HL-60/S4 treated with retinoic acid at 250 ng/mL for 4 days and 3 days (cell line): ENCODE results near the gene RAB30.
"Not testable (repeated sequence)": the region's sequence is repeated elsewhere in the genome, so short reads cannot be mapped to it uniquely, and the experiment has no call there.

Experiments
- in situ Hi-C: fragments of 300-500 bp; cut with MboI; formaldehyde crosslinking; loops from 2 replicates; pipeline ENCODE4 v1.7.0; 2022; ENCODE audit warnings: low sequenced_read_pairs

RAB30 gene

DNA sequence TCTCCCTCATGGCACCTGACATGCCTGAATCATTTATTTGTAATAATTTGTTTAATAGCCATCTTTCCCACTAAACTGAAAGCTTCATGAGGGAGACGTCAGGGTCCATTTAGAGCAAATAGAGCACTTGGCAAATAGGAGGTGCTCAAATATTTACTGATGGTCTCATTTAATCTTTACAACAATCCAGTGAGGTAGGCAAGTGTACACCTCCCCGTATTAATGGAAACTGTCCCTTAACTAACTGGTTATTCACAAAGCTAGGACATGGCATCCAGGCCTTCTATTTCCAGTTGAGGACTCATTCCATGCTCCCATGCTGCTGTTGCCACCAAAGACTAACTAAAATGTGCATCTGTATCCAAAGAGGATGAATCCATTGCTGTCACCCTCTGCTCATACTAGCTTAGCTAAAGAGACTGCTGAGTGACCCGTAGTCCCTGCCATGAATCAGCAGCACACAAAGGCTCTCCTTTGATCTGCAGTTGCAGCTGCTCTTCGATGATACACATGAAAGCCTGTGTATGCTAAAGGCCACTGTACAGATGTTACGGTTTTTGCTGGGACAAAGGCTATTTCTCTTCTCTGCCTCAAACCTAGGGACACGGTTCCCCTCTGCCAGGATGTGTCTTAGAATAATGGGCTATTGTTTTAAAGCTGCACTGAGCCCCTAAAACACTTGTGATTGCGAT, 82.6 kb downstream of the RAB30 start:
- in situ Hi-C loops, result no loop called here

DNA sequence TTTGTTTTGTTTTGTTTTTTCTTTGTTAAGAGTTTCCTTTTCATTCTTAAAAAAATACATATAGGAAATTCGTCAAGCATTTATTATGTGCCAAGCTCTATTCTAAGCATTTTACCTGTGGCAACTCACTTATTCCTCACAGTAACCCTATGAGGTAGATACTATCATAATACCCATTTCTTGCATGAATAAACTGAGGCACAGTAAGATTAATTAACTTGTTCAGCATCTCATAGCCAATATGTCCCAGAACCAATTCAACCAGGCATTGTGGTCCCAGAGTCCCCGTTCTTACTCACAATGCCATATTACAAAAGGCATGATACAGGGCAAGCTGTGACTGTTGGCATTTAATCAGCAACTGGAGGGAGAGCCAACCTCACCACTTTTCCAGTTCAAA, 83.7 kb downstream of the RAB30 start:
- in situ Hi-C loops, result no loop called here

DNA sequence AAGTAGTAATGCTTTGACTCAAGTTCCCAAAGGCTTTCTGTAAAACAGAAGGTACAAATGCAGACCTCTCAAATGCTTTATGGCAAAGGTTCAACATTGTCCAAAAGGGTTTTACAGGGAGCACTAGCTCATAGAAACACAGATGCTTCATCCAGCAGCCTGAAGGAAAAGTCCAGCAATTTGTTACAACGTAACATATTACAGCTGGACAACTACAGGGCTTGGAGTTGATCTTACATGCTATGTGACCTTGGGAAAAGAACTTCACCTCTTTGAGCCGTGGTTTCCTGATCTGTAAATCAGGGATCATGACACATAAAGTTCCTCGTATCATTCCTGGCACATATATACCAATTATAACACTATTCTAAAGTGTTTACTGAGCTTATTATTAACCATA, 85.3 kb downstream of the RAB30 start:
- in situ Hi-C loops, result no loop called here

DNA sequence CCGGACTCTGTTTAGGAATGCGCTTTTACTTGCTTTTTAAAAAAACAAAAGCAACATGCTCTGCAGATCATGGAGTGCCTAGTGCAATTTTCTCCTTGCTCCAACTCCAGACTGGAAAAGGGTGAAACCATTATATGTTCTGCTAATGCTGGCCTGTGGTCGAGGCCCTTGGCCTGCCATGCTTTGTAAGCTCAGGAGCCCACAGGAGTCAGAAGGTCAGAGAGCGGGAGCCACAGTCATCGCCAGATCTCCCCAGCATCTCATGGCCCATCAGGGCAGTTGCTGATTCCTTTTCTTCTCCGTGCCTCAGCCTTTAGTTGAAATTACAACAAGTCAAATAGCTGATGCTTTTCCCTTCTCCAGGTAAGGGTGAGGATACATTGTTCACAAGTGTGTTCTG, 89.8 kb downstream of the RAB30 start:
- in situ Hi-C loops, result no loop called here

DNA sequence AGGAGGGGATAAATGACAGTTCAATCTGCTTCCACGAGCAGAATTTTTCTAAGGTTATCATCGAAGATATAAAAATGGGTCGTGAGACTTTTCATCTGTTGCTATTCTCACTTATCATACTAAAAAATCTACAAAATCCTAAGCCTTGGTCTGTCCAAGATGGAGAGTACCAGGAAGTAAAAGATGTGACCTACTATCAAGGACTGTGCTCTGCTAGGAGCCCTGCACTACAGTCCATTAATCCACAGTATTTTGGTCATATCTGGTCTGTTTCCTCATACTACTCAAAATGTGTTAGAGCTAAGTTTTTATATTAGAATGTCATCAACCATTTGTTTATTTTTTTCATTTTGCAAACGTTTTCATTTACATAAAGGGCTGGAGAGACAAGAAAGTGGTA, 90.8 kb downstream of the RAB30 start:
- in situ Hi-C loops, result no loop called here

DNA sequence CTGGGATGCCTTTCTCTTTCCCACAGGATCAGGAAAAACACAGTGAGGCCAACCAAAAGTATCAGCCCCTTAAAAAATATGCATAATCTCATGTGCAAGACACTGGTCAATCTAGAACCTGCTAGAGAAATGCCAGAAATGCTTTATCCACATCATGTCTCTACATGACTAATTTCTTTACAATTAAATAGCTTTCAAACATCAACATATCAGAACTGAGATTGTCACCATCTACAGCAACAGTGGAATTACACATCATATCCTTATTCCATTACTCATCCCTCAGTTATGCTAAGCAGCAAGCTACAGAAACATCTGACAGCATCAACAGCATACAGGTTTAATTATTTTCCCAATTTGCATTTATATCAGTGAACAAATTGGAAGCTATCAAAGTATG, 91.4 kb downstream of the RAB30 start:
- in situ Hi-C loops, result no loop called here

DNA sequence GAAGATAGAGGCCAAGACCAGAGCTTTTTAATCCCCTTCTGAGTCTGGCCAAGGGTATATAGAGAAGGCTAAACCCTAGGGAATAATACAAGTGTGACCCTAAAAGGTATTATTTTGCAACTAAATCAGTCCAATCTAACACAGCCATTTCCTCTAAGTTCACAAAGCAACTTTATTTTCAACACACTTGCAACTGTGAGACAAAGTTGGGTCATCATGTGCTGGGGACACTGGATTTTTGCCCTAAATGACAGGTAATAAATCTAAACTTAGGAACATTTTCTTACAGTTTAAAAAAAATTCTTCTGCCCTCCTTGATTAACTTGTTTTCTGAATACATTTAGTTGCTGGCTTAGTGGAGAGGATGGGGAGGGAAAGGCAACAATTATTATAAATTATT, 91.9 kb downstream of the RAB30 start:
- in situ Hi-C loops, result no loop called here

DNA sequence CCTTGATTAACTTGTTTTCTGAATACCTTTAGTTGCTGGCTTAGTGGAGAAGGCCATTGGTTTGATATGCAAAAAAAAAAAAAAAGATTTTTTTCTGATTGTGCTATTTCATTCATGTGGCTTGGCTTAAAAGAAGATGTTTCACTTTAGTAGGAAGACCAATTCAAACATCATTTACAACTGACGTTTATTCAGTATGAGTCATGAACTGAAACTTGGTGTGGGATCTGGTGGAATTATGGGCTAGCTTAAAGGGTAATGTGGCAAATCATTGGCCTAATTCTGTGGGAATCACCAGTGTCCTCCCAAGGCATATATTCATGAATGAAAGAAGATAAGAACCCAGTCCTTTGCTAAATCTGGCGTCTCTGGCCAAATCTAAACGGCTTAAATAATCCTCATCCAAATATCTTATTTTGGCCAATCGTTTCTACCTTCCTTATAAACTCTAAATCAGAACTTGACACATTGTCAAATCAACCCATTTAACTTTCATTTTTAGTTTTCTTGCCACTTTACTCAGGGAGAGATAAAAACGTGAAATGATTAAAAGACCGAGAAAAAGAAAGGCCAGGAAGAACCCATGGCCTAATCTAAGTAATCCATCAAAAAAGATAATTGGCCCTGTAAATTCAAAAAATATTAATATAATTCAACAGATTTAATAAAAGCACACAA, 93.1 kb downstream of the RAB30 start:
- in situ Hi-C loops, result no loop called here

DNA sequence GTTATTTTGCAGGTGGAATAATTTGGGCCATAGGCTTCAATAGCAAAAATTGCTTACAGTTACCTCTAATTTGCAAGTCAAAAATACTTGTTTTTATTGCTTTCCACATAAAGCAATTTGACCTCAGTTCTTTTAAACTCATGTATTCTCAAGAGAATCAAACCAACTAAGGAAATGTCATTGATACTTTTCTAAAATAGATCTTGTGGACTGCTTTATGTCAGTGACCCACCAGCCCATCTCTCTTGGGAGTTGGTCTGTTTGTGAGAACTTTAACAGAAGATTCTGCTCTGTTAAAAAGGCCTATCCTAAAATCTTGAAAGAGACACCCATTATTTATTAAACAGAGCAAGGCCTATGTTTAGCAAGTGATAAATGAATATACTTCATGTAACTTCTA, 94.9 kb downstream of the RAB30 start:
- in situ Hi-C loops, result no loop called here

DNA sequence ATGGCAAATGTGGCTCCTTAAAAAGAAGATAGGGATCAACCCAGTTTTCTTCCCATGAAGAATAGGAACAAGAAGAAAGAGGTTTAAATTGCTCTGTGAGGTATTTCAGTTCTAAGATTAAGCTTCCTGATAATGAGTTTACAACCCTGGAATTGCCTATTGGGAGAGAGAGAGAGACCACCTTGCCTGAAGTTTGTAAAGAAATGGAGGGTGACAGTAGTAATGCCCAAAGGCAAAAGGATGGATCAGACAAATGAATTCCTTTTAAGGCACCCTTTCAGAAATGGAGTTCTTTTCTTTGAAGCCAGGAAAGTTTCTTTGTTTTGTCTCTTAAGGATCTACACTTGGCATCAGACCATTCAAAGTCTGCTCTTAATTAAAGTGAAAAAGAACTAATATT, 95.8 kb downstream of the RAB30 start:
- in situ Hi-C loops, result no loop called here

DNA sequence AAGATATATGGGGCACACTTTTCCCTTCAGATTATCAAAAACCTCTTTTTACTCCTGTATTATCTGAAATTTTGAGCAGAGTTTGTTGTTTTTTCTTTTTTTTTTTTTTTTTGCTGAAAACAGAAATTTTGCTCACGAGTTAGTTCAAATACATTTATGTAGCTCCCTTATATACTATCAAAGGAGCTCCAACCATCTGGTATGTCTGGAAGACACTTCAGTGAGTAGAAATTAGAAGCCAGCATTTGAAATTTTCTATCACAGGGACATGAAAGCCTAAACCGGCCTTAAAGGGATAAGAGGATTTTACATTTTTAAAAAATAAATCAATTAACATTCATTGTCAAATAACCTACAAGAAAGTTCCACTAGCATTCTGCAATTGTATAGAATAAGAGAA, 96.8 kb downstream of the RAB30 start:
- in situ Hi-C loops, result no loop called here

DNA sequence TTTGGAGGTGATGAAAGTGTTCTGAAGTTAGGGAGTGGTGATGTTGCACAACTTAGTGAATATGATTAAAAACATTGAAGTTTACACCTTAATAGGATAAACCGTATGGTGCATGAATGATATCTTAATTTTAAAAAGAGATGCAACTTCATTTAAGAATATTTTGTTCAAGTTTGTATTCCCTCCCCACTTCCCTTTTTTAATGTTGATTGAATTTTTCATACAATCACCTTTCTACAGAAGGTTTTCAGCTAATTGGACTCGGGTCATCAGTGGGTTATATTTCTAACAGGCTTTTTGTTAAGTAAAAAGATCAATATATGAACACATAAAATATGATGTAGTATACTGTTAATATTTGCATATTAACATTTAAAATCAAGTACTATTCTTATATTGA, 97.6 kb downstream of the RAB30 start:
- in situ Hi-C loops, result no loop called here

DNA sequence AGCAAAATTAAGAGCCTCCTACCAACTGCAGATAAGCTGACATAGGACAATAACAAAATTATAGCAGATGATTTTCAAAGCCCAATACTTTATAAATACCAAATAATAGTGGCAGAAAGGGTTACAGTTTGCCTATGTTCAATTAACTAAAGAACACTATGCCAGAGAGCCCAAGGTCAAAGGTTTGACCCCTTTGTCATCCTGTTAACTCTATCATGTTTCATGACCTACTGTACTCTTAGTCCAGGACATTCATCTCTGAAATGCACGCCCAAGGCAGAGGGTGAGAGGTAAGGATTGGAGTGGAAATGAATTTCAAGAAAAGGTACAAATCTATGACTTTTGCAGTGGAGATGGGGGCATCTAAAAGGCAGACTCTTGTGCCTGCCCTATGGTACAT, 99.6 kb downstream of the RAB30 start:
- in situ Hi-C loops, result no loop called here

DNA sequence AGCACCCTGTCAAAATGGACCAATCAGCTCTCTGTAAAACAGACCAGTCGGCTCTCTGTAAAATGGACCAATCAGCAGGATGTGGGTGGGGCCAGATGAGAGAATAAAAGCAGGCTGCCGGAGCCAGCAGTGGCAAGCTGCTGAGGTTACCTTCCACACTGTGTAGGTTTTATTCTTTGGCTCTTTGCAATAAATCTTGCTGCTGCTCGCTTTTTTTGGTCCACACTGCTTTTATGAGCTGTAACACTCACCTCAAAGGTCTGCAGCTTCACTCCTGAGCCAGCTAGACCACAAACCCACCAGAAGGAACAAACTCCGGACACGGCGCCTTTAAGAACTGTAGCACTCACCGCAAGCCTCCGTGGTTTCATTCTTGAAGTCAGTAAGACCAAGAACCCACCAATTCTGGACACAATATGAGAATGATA, 100.2 kb downstream of the RAB30 start:
- in situ Hi-C loops, result not testable (repeated sequence)

DNA sequence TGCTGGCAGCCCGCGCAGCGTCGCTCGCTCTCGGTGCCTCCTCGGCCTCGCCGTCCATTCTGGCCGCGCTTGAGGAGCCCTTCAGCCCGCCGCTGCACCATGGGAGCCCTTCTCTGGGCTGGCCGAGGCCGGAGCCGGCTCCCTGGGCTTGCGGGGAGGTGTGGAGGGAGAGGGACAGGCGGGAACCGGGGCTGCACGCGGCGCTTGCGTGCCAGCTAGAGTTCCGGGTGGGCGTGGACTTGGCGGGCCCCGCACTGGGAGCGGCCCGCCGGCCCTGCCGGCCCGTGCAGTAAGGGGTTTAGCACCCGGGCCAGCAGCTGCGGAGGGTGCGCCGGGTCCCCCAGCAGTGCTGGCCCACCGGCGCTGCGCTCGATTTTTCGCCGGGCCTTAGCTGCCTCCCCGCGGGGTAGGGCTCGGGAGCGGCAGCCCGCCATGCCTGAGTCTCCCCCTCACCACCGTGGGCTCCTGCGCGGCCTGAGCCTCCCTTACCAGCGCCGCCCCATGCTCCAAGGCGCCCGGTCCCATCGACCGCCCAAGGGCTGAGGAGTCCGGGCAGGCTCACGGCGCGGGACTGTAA, 101.1 kb downstream of the RAB30 start:
- in situ Hi-C loops, result not testable (repeated sequence)

DNA sequence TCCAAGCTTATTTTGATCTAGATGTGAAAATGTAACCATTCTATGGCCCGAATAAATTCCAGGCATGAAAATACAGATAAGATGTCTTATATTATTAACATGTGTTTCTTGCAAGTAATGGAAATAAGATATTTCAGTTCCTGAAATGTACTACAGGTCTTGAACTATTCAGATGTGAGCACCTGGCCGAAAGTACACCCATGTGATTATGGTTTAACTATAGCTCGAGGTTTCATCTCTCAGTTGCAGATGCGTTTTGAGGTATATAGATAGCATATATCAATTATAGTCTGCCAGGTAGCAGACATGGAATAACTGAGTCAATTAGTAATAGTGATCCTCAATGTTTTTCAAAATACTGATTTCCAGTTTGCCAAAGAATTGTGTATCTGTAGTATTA, 101.9 kb downstream of the RAB30 start:
- in situ Hi-C loops, result no loop called here

DNA sequence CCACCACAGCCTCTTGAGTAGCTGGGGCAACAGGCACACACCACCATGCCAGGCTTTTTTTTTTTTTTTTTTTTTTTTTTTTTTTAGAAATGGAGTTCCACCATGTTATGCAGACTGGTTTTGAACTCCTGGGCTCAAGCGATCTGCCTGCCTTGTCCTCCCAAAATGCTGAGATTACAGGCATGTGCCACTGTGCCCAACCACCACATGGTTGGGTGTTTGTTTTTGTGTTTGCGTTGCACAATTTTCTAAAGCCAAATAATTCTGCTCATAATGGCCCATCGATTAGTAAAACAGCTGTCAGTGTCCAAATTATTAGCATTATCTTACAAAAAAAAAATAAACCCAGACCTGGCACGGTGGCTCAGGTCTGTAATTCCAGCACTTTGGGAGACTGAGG, 104.3 kb downstream of the RAB30 start:
- in situ Hi-C loops, result no loop called here

DNA sequence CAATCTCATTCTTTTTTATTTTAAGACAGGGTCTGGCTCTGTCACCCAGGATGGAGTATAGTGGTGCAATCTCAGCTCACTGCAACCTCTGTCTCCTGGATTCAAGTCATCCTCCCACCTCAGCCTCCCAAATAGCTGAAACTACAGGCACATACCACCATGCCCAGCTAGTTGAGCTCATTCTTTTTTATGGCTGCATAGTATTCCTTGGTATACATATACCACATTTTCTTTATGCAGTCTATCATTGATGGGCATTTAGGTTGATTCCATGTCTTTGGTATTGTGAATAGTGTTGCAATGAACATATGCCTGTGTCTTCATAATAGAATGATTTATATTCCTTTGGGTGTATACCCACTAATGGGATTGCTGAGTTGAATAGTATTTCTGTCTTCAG, 109.7 kb downstream of the RAB30 start:
- in situ Hi-C loops, result not testable (repeated sequence)

DNA sequence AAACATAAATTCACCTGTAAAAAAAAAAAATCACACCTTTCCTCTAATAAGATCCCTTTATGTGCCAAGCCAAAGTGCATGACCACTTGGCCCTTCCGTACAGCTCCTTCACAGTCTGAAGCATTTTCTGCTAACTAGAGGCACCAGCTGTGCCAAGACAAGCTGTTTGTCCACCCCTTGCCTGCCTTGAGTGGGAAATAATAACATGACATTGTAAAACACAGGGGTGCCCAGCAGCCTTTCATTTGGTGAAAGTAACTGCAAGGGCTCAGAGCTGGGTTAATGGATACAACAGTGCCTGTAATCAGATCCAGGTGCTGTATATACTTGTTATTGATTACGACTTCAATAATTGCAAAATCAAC, 110.9 kb downstream of the RAB30 start:
- in situ Hi-C loops, result no loop called here

DNA sequence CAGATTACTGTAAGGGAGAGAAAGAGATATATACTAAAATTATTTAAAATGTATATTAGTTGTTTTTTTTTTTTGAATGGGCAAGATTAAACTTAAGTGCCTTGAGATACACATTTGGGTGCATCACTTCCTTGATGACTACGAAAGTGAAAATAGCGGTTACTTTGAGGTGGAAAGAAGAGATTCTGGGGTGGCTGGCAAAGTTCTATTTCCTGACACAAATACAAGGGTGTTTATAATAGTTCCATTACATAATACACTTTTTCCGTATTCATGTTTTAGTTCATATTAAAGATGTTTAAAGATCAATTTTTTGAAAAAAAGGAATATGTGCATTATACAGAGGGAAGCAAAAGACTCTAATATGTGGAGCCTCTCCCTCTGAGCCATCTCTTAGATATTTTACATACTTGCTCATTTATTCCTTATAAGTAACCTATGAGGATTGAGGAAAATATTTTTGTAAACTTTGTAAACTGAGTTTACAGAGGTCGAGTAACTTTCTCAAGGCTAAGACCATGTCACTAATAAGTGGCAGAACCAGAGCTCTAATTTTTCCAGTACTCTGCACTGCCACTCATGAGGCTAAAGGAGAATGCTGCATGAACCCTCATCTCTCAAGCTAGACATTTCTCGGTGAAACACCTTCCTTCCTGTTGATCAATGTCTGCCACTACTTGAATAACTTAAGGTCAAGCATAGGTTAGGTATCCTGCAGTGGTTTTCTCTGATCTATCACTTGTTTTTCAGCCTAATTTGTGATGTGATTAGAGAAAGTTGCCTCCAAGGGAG, 111.5 kb downstream of the RAB30 start:
- in situ Hi-C loops, result no loop called here

DNA sequence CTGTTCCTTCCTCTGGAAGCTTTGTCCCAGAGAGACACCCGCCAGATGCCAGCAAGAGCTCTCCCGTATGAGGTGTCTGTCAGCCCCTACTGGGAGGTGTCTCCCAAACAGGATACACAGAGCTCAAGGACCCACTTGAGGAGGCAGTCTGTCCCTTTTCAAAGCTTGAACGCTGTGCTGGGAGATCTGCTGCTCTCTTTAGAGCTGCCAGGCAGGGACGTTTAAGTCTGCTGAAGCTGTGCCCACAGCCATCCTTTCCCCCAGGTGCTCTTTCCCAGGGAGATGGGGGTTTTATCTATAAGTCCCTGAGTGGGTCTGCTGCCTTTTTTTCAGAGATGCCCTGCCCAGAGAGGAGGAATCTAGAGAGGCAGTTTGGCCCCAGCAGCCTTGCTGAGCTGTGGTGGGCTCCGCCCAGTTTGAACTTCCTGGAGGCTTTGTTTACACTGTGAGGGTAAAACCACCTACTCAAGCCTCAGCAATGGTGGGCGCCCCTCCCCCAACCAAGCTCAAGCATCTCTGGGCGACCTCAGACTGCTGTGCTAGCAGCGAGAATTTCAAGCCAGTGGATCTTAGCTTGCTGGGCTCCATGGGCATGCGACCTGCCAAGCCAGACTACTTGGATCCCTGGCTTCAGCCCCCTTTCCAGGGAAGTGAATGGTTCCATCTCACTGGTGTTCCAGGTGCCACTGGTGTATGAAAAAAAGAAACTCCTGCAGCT, 115.8 kb downstream of the RAB30 start:
- in situ Hi-C loops, result not testable (repeated sequence)
